AG09319 (cell line): ENCODE results near the gene CHN1.
A peak's percentile ranks its signal among the peaks of the same experiment; 100 is the strongest.

ENCODE experiments used
- DNase-seq: peaks from one replicate; pipeline ENCODE4 v3.0.0-alpha.2; 2010; ENCODE audit warnings: low read depth; ENCODE audit errors: extremely low read depth
- CTCF ChIP-seq: IDR thresholded peaks from 2 replicates; pipeline ENCODE4 v1.5.1; 2011; ENCODE audit warnings: low read depth, mild to moderate bottlenecking, inconsistent platforms, low read length, moderate library complexity

The CHN1 gene

DNA sequence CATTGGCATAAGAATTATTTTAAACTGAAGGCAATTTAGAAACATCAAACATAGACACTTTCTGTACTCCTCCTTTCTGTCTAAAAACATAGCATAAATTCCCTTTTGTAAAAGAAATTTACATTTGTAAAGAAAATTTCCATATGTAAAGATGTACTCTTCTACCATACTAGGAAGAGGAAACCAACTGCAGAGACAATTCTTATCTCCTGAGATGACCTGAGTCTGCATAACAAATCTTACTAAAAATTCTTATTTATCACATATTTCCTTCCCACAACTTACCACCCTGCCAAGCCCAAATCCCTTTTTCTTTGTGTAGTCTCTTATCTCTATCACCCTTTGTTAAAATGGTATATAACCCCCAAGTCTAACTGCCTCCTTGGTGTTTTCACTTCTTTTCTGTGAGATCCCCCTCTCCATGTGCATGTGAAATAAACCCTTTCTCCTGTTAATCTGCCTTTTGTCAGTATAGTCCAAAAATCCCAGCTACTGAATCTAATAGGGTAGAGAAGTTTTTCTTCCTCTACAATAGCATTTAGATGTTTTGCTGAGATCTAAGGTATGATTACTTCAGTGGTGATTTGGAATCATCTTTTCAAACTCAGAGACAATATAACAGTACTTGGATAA is 81.0 kb downstream of the CHN1 start:
- no peak for DNase-seq
- TF ChIP-seq CTCF, result no peak

GRCh38 chr2:174919947-174920595 is 85.1 kb downstream of the CHN1 start:
- DNase-seq, result no peak
- no peak for TF ChIP-seq CTCF

DNA sequence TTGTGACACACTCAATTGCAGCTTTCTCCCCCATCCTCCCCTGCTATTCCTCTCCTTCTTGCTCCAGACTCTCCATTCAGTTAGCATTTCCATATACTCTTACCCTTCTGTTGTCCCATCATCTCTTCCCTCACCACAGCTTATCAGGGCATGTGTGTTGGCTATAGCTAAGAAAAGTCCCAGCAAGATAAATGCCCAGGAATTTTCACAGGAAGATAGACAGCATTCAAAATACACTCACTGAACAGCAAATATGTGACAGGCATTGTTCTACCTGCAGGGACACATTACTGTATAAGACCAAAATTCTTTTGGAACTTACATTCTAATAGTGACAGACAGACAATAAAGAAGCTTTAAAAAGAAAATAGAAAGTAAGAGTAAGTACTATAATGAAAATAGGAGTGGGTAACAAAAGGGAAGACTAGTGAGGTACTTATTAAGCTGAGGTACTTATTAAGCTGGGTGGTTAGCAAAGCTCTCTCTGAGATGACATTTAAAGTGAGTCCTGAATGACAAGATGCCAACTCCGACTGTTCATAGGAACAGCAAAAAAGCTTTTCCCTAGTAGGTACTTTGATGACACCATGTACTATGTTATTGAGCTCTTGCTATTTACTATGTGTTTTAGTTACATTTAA is 86.2 kb downstream of the CHN1 start:
- no peak for TF ChIP-seq CTCF
- no peak for DNase-seq

- no peak for TF ChIP-seq CTCF
- DNase-seq, result no peak
Measured at GRCh38 chr2:174916270-174916930, 88.8 kb downstream of the CHN1 start.

DNA sequence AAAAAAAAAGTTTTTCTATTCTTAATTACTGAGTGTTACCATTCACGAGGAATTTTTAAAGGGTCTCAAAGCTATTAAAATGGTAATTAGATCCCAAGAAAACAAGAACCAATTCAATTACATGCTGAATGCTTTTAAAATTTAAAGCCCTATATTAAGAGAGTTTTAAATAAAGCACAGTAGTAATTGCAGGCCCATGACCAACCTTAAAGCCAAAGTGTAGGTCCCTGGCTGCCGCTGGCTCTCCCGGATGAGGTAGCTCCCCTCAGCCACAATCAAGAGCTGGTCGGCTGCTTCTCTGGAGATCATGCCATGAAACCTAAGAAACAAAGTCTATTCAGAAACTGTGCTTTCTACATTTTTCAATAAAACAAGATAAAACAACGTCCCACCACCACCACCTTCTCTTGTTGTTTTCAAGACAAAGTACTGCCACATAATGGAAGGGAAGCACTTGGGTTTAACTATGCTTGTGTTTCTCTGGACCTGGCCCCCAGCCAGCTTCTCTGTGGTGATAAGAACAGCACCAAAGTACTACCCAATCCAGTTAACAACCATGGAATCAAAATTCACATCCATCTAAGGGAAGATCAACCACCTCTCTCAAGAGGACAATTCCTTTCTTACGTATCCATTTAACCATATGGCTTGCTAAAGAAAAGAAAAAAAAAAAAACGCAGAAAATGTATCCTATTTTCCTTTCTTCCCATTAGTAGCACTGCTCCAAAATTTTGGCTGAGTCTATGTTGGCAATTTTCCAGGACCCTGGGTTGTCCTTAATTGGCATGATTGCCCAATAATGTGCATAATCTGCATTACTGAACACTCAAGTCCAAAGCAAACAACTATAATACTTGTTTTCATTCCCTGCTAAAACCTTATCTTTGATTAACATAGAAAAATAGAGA is 90.1 kb downstream of the CHN1 start:
- peak; percentile 14 for DNase-seq
- no peak for TF ChIP-seq CTCF

- TF ChIP-seq CTCF, result no peak
- DNase-seq, result no peak
Measured at GRCh38 chr2:174908284-174908683, 96.9 kb downstream of the CHN1 start.
